ENCODE data around the gene BOLA3.

GRCh38 chr2:74131901-74132300 lies 15.8 kb downstream of the BOLA3 start:
- TF ChIP-seq POLR2A (IDR thresholded peaks at IDR 0.05; ENCODE audit: low read depth, low read length), result no peak
- no peak for TF ChIP-seq BHLHE40 (IDR thresholded peaks at IDR 0.05; ENCODE audit: low read depth, low read length)
- TF ChIP-seq MXI1 (IDR thresholded peaks at IDR 0.05; ENCODE audit: borderline replicate concordance, low read depth, low read length), result no peak
- TF ChIP-seq CTCF (conservative IDR thresholded peaks at IDR 0.05; ENCODE audit: low read depth, low read length), result no peak
- no peak for TF ChIP-seq ELK1 (IDR thresholded peaks at IDR 0.05; ENCODE audit: borderline replicate concordance, low read depth, low read length)
- no peak for TF ChIP-seq NFE2L2 (IDR thresholded peaks at IDR 0.05; ENCODE audit: low read depth, low read length)
- TF ChIP-seq FOS (IDR thresholded peaks at IDR 0.05; ENCODE audit: low read depth, low read length), result no peak
- no peak for TF ChIP-seq USF2 (IDR thresholded peaks at IDR 0.05; ENCODE audit: low read depth, low read length)
- TF ChIP-seq RCOR1 (IDR thresholded peaks at IDR 0.05; ENCODE audit: insufficient replicate concordance, low read length), result no peak
